Spleen (tissue), 11 donors: Measurements from ENCODE around the gene CACNA2D1. TPM values are rescaled to one million over a fixed set of nuclear protein-coding genes. Genes with fewer than 3 reads are reported as not detected.

ENCODE experiments used
- DNase-seq: peaks from one replicate; pipeline ENCODE4 v3.0.0-alpha.2; 2020
- H3K27ac ChIP-seq, 8 donors: fragments of 200-600 bp; sonication (generic) in 7 of 8; 1 replicate in 4 of 8; 2 replicates in 4 of 8; pipeline versions ENCODE4 v1.5.0 to v1.8.0; 2016 to 2021; ENCODE audit warnings: inconsistent platforms in 4 of 8, mild to moderate bottlenecking in 4 of 8, moderate library complexity in 1 of 8
- H3K27me3 ChIP-seq, 7 donors: fragments of 200-600 bp; sonication (generic) in 6 of 7; replicated peaks in 1 of 7; 1 replicate in 4 of 7; 2 replicates in 3 of 7; pipeline versions ENCODE4 v1.5.0 to v1.8.0; 2016 to 2021; ENCODE audit warnings: inconsistent platforms in 3 of 7, mild to moderate bottlenecking in 1 of 7
- H3K36me3 ChIP-seq, 6 donors: fragments of 200-600 bp; sonication (generic) in 5 of 6; 1 replicate in 4 of 6; 2 replicates in 2 of 6; pipeline versions ENCODE4 v1.5.0 to v1.8.0; 2016 to 2021; ENCODE audit warnings: inconsistent platforms in 2 of 6
- H3K4me1 ChIP-seq, 6 donors: fragments of 200-600 bp; sonication (generic) in 5 of 6; 1 replicate in 3 of 6; 2 replicates in 3 of 6; pipeline versions ENCODE4 v1.5.0 to v1.8.0; 2016 to 2021; ENCODE audit warnings: inconsistent platforms in 3 of 6
- H3K4me3 ChIP-seq, 8 donors: fragments of 200-600 bp; sonication (generic) in 7 of 8; 1 replicate in 4 of 8; 2 replicates in 4 of 8; pipeline versions ENCODE4 v1.5.0 to v1.8.0; 2016 to 2021; ENCODE audit warnings: inconsistent platforms in 4 of 8, mild to moderate bottlenecking in 4 of 8, moderate library complexity in 2 of 8
- H3K9me3 ChIP-seq, 8 donors: fragments of 200-600 bp; sonication (generic) in 7 of 8; 1 replicate in 4 of 8; 2 replicates in 4 of 8; pipeline versions ENCODE4 v1.5.0 to v1.8.0; 2016 to 2021; ENCODE audit warnings: inconsistent platforms in 4 of 8
- POLR2A ChIP-seq, 3 donors: fragments of 450-650 bp; IDR thresholded peaks; one replicate each; pipeline ENCODE4 v1.5.1; 2017; ENCODE audit warnings: antibody characterized with exemption in 3 of 3, mild to moderate bottlenecking in 1 of 3
- POLR2AphosphoS5 ChIP-seq, 3 donors: sonication (generic); formaldehyde crosslinking; IDR thresholded peaks; one replicate each; pipeline ENCODE4 v1.5.1; 2017; ENCODE audit warnings: antibody characterized with exemption in 3 of 3
- WGBS, 5 donors: extraction: QIAGEN DNeasy Blood & Tissue Kit in 3 of 5; methylation state at CpG; one replicate each; pipeline versions ENCODE4 v1.1.5 to v1.1.7; 2013 to 2018; 5-methylcytosine and 5-hydroxymethylcytosine counted together
- intact Hi-C: fragments of 100-400 bp; cut with DNase I; formaldehyde crosslinking; loops from one replicate; pipeline ENCODE4 v1.15.0; 2023; ENCODE audit warnings: low total_unique reads
- polyA plus RNA-seq, 3 donors: library from polyadenylated mRNA; stranded (reverse); fragments of 200-250 nt; gene quantifications; one replicate each; pipeline ENCODE4 v1.2.1, GENCODE V29; 2013
- total RNA-seq, 7 donors: library from RNA; depleted of rRNA in 3 of 7; stranded (reverse); fragments of >200 nt in 3 of 7; fragmentation: NEBNext Ultra II Directional in 4 of 7; extraction: Animal tissue kit (Norgen Biotek cat#: 25700) in 4 of 7; gene quantifications; one replicate each; pipeline versions ENCODE4 v1.1.0 to v1.2.1, GENCODE V29; 2016 to 2021
- TF ChIP-seq, protein P1 (sequence below), 11 experiments: fragments of 200-600 bp in 7 of 11; fragments of 450-650 bp in 4 of 11; sonication (generic) in 4 of 11; IDR thresholded peaks in 8 of 11; conservative IDR thresholded peaks in 3 of 11; 1 replicate in 7 of 11; 2 replicates in 4 of 11; pipeline versions ENCODE4 v1.4.0 to v1.8.0; 2016 to 2021; ENCODE audit warnings: antibody characterized with exemption in 11 of 11, inconsistent platforms in 4 of 11, mild to moderate bottlenecking in 1 of 11
- donor health status: healthy with polysubstance abuse.
- donor health status: DM: no; HTN: no; CAD: no; lungs with moderate emphysema.
- donor health status: DM: no; HTN: no; CAD: no.
- donor health status: Bipolar disorder and iron deficiency.
- donor health status: healthy.
- donor health status: DM: no; HTN: no; CAD: no.
- donor health status: DM: yes; HTN: yes; CAD: no.

CACNA2D1 gene
- total and polyA plus RNA-seq, 10 donors = 1.7 to 24.0 (median 15.2) TPM

DNA sequence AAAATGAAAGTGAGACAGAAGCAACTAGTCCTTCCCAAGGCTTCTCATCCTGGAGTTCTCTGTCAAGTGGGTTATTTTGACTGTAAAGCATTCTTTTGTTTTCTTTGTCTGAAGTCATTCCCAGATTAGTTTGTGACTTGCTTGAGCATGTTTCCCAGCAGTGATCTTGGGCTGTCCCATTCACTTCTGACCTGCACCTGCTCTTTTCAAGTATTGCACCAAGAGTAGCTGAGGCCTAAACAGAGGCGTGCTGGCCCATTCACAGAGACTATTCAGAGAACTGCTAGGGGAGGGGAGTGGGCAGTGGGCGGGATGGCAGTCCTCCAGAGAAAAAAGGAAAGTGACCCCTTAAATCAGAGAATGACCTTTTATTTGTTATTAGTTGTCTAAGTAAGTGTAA, 61.3 kb downstream of the CACNA2D1 start:
- TF ChIP-seq POLR2A (IDR thresholded peaks at IDR 0.05) (no peak), POLR2AphosphoS5 (IDR thresholded peaks at IDR 0.05) (no peak)
- TF ChIP-seq, protein P1, sequence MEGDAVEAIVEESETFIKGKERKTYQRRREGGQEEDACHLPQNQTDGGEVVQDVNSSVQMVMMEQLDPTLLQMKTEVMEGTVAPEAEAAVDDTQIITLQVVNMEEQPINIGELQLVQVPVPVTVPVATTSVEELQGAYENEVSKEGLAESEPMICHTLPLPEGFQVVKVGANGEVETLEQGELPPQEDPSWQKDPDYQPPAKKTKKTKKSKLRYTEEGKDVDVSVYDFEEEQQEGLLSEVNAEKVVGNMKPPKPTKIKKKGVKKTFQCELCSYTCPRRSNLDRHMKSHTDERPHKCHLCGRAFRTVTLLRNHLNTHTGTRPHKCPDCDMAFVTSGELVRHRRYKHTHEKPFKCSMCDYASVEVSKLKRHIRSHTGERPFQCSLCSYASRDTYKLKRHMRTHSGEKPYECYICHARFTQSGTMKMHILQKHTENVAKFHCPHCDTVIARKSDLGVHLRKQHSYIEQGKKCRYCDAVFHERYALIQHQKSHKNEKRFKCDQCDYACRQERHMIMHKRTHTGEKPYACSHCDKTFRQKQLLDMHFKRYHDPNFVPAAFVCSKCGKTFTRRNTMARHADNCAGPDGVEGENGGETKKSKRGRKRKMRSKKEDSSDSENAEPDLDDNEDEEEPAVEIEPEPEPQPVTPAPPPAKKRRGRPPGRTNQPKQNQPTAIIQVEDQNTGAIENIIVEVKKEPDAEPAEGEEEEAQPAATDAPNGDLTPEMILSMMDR (IDR thresholded peaks at IDR 0.05 in 8 of 11, conservative IDR thresholded peaks at IDR 0.05 in 3 of 11) = no peak
- Histone ChIP-seq H3K27ac (no peak overlapping the region), H3K4me1 (no peaks in the 10 kb centered on the region), H3K27me3 (no peaks in the 10 kb centered on the region), H3K9me3 (no peaks in the 10 kb centered on the region), H3K36me3 (no peaks in the 10 kb centered on the region), H3K4me3 (no peak overlapping the region)
- intact Hi-C loops = no loop called here
- WGBS, 5 donors = 70 to 98% (median 86%) methylated on average over 2 of the region's 2 CpGs
- no peak for DNase-seq

DNA sequence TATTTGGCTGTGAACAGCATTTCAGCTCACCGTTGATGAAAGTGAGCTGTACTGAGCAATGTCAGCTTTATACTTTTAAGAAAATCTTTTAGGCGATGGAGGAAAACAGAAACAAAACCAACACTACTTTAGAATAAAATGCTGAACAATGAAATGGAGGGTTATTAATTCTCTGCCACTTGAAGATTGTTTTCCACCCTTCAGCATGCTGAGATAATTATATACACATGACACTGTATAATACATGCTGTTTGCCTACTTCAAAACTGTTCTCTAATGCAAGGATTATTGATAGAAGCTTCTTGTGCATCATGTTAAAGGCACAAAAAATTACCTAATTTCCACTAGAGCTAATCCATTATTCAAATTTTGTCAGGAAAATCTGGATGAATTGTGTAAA, 66.8 kb downstream of the CACNA2D1 start:
- Histone ChIP-seq H3K36me3 (no peaks in the 10 kb centered on the region), H3K4me3 (no peak overlapping the region), H3K27ac (no peak overlapping the region), H3K27me3 (no peaks in the 10 kb centered on the region), H3K9me3 (no peaks in the 10 kb centered on the region), H3K4me1 (no peaks in the 10 kb centered on the region)
- intact Hi-C loops = loop anchor here (10.0 kb wide), 1 partner anchor 62 kb away; no protein-coding TSS in a partner anchor
- no peak for DNase-seq
- 79 to 88% (median 80%) methylated on average over 2 of the region's 2 CpGs for WGBS, 5 donors
- TF ChIP-seq POLR2A (IDR thresholded peaks at IDR 0.05) = no peak
- TF ChIP-seq, protein P1 (IDR thresholded peaks at IDR 0.05 in 8 of 11, conservative IDR thresholded peaks at IDR 0.05 in 3 of 11) = no peak

DNA sequence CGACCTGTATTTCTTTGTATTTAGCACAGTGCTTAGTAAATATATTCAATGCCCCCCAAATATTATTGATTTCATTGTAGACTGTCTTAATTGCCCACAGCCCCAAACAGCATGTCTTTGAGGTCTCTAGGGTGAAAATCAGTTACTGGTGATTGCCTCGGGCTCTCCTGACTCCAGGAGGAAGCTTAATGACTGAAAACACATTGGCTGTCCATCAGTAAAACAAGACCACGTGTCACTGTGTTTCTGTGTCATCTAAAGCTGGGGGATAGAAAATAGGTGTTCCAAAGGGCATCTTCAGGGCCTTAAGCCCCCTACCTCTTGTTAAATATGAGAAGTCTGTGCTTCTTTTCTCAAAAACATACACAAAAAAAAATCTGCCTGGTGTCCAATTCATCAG, 67.9 kb downstream of the CACNA2D1 start:
- Histone ChIP-seq H3K27ac (no peak overlapping the region), H3K4me3 (no peak overlapping the region), H3K4me1 (no peaks in the 10 kb centered on the region), H3K36me3 (no peaks in the 10 kb centered on the region), H3K9me3 (no peaks in the 10 kb centered on the region), H3K27me3 (no peaks in the 10 kb centered on the region)
- intact Hi-C loops = loop anchor here (10.0 kb wide), 1 partner anchor 61 kb away; no protein-coding TSS in a partner anchor
- WGBS, 5 donors = 30 to 64% (median 49%) methylated on average over 3 of the region's 3 CpGs
- TF ChIP-seq, protein P1 (IDR thresholded peaks at IDR 0.05 in 8 of 11, conservative IDR thresholded peaks at IDR 0.05 in 3 of 11) = no peak
- no peak for TF ChIP-seq POLR2AphosphoS5 (IDR thresholded peaks at IDR 0.05)
- no peak for TF ChIP-seq POLR2A (IDR thresholded peaks at IDR 0.05)
- DNase-seq = no peak

DNA sequence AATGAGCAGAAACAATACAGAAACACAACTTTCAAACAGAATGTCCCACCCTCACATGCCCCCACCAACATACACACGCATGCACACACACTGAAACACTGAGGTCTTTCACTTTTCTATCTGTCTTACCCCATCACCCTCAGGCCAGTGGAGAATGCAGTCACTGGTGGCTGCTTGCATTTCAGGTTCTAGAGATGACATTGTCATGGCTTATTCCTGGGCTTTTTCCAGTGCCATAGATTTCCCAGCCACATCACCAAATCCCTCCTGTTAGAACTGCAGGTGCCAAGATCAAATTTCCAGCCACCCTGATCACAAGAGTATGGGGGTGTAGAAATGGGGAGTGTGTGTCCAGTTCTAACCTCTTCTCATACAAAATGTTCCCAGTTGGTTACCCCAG, 68.4 kb downstream of the CACNA2D1 start:
- H3K4me3 ChIP-seq = no peak overlapping the region
- H3K4me1 ChIP-seq = no peaks in the 10 kb centered on the region
- H3K36me3 ChIP-seq = no peaks in the 10 kb centered on the region
- no peak overlapping the region for H3K27ac ChIP-seq
- H3K27me3 ChIP-seq = no peaks in the 10 kb centered on the region
- no peaks in the 10 kb centered on the region for H3K9me3 ChIP-seq
- no peak for DNase-seq
- TF ChIP-seq, protein P1 (IDR thresholded peaks at IDR 0.05 in 8 of 11, conservative IDR thresholded peaks at IDR 0.05 in 3 of 11) = no peak
- TF ChIP-seq POLR2AphosphoS5 (IDR thresholded peaks at IDR 0.05) = no peak
- TF ChIP-seq POLR2A (IDR thresholded peaks at IDR 0.05) = no peak
- intact Hi-C loops = loop anchor here (10.0 kb wide), 1 partner anchor 60 kb away; no protein-coding TSS in a partner anchor
- WGBS, 5 donors = 81 to 94% (median 92%) methylated on average over 1 of the region's 1 CpG
